HepG2 (cell line): Measurements from ENCODE around the gene GPR107. TPM values are rescaled to one million over a fixed set of nuclear protein-coding genes. Genes with fewer than 3 reads are reported as not detected.

Experiments
- ATAC-seq: fragments of 200-7000 bp; cut with Tn5 transposase; 3 replicates; pipeline ENCODE4 v1.9.1; 2020; ENCODE audit warnings: mild to moderate bottlenecking, moderate library complexity
- BruUV-seq: library from RNA; stranded (reverse); fragments of 400-500 nt; replicated peaks from 2 replicates; lab custom pipeline; 2021; lab: Mats Ljungman, UMichigan
- CTCF ChIA-PET: fragments of 300-600 bp; formaldehyde crosslinking; extraction: SDS; loops from one replicate; lab custom pipeline; 2021; ENCODE audit warnings: low total read pairs, inconsistent platforms, low intra/inter-chr PET ratio; lab: Yijun Ruan, JAX
- POLR2A ChIA-PET: fragments of 350-600 bp; sonication (Branson Sonifier 250); formaldehyde crosslinking; loops from one replicate; lab custom pipeline; 2020; ENCODE audit warnings: antibody characterized with exemption, inconsistent platforms; lab: Yijun Ruan, JAX
- DNase-seq: peaks from one replicate; pipeline ENCODE4 v3.0.0-alpha.2; 2015; ENCODE audit warnings: low spot score
- FAIRE-seq: peaks from 3 replicates; lab custom pipeline; 2011; peaks lifted over from hg19 to GRCh38; lab: Jason Lieb, UNC
- H2AFZ ChIP-seq: one replicate; pipeline ENCODE4 v1.6.1; 2011; ENCODE audit warnings: low read length, inconsistent platforms
- H3K27ac ChIP-seq: fragments of 300-600 bp; 3 replicates; pipeline ENCODE4 v1.8.0; 2011; ENCODE audit warnings: mixed run types, mild to moderate bottlenecking, mixed read lengths, low read length, inconsistent platforms; ENCODE audit not compliant: insufficient read depth; ENCODE audit errors: extremely low read length
- H3K27me3 ChIP-seq, 2 experiments: fragments of 200-600 bp in 1 of 2; 2 replicates in 1 of 2; 3 replicates in 1 of 2; pipeline versions ENCODE4 v1.6.0 to v1.8.0; 2011; ENCODE audit warnings: low read length in 2 of 2, mild to moderate bottlenecking in 2 of 2, moderate library complexity in 2 of 2, inconsistent platforms in 1 of 2; ENCODE audit not compliant: insufficient read depth in 2 of 2, control insufficient read depth in 1 of 2
- H3K36me3 ChIP-seq, 2 experiments: fragments of 200-600 bp in 1 of 2; replicated peaks in 1 of 2; 2 replicates in 1 of 2; 3 replicates in 1 of 2; pipeline versions ENCODE4 v1.5.1 to v1.8.0; 2011; ENCODE audit warnings: low read length in 2 of 2, inconsistent platforms in 1 of 2; ENCODE audit not compliant: insufficient read depth in 2 of 2, control insufficient read depth in 1 of 2
- H3K4me1 ChIP-seq: 2 replicates; pipeline ENCODE4 v1.5.1; 2012; ENCODE audit warnings: low read length, inconsistent platforms; ENCODE audit not compliant: insufficient read depth
- H3K4me2 ChIP-seq: 2 replicates; pipeline ENCODE4 v1.6.0; 2011; ENCODE audit warnings: low read depth, low read length, inconsistent platforms
- H3K4me3 ChIP-seq, 3 experiments: fragments of 200-600 bp in 1 of 3; sonication (generic), shearing (Covaris generic) in 1 of 3; replicated peaks in 1 of 3; 2 replicates each; pipeline ENCODE4 v1.5.1; 2011 to 2016; ENCODE audit warnings: low read length in 3 of 3, inconsistent platforms in 2 of 3, low read depth in 2 of 3, mild to moderate bottlenecking in 2 of 3, control low read depth in 1 of 3, mixed read lengths in 1 of 3; ENCODE audit not compliant: insufficient read depth in 1 of 3
- H3K79me2 ChIP-seq: one replicate; pipeline ENCODE4 v1.6.1; 2011; ENCODE audit warnings: low read length, inconsistent platforms; ENCODE audit not compliant: insufficient read depth
- H3K9ac ChIP-seq: 2 replicates; pipeline ENCODE4 v1.6.0; 2011; ENCODE audit warnings: mild to moderate bottlenecking, low read depth, low read length, inconsistent platforms; ENCODE audit not compliant: insufficient read depth
- H3K9me3 ChIP-seq: 2 replicates; pipeline ENCODE4 v1.5.1; 2012; ENCODE audit warnings: mild to moderate bottlenecking, low read length
- H4K20me1 ChIP-seq: 2 replicates; pipeline ENCODE4 v1.6.0; 2011; ENCODE audit warnings: inconsistent platforms, mild to moderate bottlenecking, low read length, moderate library complexity; ENCODE audit not compliant: insufficient read depth
- HOMEZ ChIP-seq: IDR thresholded peaks from 2 replicates; pipeline ENCODE4 v1.6.1; 2016; ENCODE audit warnings: low read depth
- RARG ChIP-seq: sonication (generic); formaldehyde crosslinking; IDR thresholded peaks from 2 replicates; pipeline ENCODE4 v1.4.0; 2020; ENCODE audit warnings: low read depth, mild to moderate bottlenecking, missing genetic modification reagents
- SNAPC2 ChIP-seq: sonication (generic); formaldehyde crosslinking; IDR thresholded peaks from 2 replicates; pipeline ENCODE4 v1.8.1; 2022; ENCODE audit warnings: mild to moderate bottlenecking, missing genetic modification reagents
- ZBTB42 ChIP-seq: sonication (generic); formaldehyde crosslinking; IDR thresholded peaks from 2 replicates; pipeline ENCODE4 v1.5.0; 2020; ENCODE audit warnings: mild to moderate bottlenecking, missing genetic modification reagents
- WGBS: methylation state at CpG from one replicate; pipeline ENCODE4 v1.1.6; 2017; ENCODE audit warnings: low lambda C conversion rate; 5-methylcytosine and 5-hydroxymethylcytosine counted together
- in situ Hi-C: cut with HindIII; loops from 2 replicates; pipeline ENCODE4 v1.10.0; 2017; ENCODE audit warnings: low pct_unique_long_range_greater_than_20kb; ENCODE audit not compliant: extremely low pct_ligation_motif_present
- intact Hi-C: fragments of 100-400 bp; cut with micrococcal nuclease; formaldehyde crosslinking; loops from one replicate; pipeline ENCODE4 v1.10.0; 2022; ENCODE audit not compliant: unreplicated experiment
- polyA plus RNA-seq, 8 experiments: library from polyadenylated mRNA; depleted of rRNA in 3 of 8; stranded (reverse) in 7 of 8; unstranded in 1 of 8; fragments of >200 nt; fragmentation: Illumina TruSeq in 4 of 8; extraction: Trizol in 4 of 8; gene quantifications; 2 replicates each; pipeline versions ENCODE4 v1.2.1 to v1.2.3, GENCODE V29; 2011 to 2016; ENCODE audit warnings: low read depth in 4 of 8, missing spikeins in 1 of 8, mixed read lengths in 1 of 8; ENCODE audit not compliant: insufficient read depth in 1 of 8
- total RNA-seq, 5 experiments: library from RNA; depleted of rRNA; stranded (reverse); fragments of >200 nt; fragmentation: Illumina TruSeq; extraction: Trizol; gene quantifications; 2 replicates each; pipeline ENCODE4 v1.2.3, GENCODE V29; 2016; ENCODE audit warnings: low read depth in 1 of 5
- TF ChIP-seq, protein P1 (sequence below): IDR thresholded peaks from 2 replicates; pipeline ENCODE4 v1.6.1; 2016; ENCODE audit warnings: mild to moderate bottlenecking
- TF ChIP-seq, protein P2 (sequence below): sonication (generic); formaldehyde crosslinking; IDR thresholded peaks from 2 replicates; pipeline ENCODE4 v1.5.0; 2020; ENCODE audit warnings: mild to moderate bottlenecking, missing genetic modification reagents, borderline replicate concordance

GPR107 gene
- total and polyA plus RNA-seq, 2 of the 13 experiments (the other 11 are each of a cell fraction or from before 2014, with no cell fraction given) = 22.5 to 24.4 TPM

GRCh38 chr9:130064621-130065020, 10.9 kb downstream of the GPR107 start:
- H3K9me3 ChIP-seq = no peaks in the 10 kb centered on the region

DNA sequence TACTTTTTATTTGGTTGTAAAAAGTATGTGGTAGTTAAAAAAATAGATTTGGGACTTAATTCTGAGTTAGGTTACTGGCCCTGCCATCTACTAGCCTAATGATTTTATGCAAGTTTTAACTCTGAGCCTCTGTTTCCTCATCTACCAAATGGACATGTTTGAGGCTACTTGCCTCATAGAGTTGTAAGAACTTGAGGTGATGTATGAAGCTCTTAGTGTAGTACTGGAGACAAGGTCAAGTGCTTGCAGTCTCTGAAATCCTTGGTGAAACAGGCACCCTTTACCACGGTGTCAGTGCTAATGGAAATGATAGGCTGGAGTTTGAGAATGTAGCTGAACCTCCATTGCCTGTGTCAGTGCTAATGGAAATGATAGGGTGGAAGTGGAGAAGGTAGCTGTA, 15.3 kb downstream of the GPR107 start:
- WGBS = 100% methylated on average over 1 of the region's 1 CpG
- H3K36me3 ChIP-seq = no peaks in the 10 kb centered on the region; a peak in 1 of 5 replicates
- H3K79me2 ChIP-seq = peaks cover 59% of the 10 kb centered on the region
- H3K4me2 ChIP-seq = no peak overlapping the region
- no peak overlapping the region for H2AFZ ChIP-seq
- no peak overlapping the region for H3K27ac ChIP-seq
- H3K9ac ChIP-seq = no peak overlapping the region
- no TSS peak for BruUV-seq
- no peaks in the 10 kb centered on the region for H3K27me3 ChIP-seq
- intact Hi-C loops = no loop called here
- CTCF ChIA-PET = no interaction called here
- no peak overlapping the region for H3K4me3 ChIP-seq
- POLR2A ChIA-PET = interaction anchor here (1.5 kb wide), 1 partner anchor 16 kb away, joined by 4 read pairs; the partner anchor contains the start of gene GPR107
- no peak for DNase-seq
- peaks cover 30% of the 10 kb centered on the region for H3K4me1 ChIP-seq
- H3K9me3 ChIP-seq = no peaks in the 10 kb centered on the region
- FAIRE-seq = no peak
- ATAC-seq = no peak
- in situ Hi-C loops = no loop called here
- H4K20me1 ChIP-seq = no peaks in the 10 kb centered on the region
- TF ChIP-seq, protein P1, sequence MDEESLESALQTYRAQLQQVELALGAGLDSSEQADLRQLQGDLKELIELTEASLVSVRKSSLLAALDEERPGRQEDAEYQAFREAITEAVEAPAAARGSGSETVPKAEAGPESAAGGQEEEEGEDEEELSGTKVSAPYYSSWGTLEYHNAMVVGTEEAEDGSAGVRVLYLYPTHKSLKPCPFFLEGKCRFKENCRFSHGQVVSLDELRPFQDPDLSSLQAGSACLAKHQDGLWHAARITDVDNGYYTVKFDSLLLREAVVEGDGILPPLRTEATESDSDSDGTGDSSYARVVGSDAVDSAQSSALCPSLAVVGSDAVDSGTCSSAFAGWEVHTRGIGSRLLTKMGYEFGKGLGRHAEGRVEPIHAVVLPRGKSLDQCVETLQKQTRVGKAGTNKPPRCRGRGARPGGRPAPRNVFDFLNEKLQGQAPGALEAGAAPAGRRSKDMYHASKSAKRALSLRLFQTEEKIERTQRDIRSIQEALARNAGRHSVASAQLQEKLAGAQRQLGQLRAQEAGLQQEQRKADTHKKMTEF = no peak
- TF ChIP-seq, protein P2, sequence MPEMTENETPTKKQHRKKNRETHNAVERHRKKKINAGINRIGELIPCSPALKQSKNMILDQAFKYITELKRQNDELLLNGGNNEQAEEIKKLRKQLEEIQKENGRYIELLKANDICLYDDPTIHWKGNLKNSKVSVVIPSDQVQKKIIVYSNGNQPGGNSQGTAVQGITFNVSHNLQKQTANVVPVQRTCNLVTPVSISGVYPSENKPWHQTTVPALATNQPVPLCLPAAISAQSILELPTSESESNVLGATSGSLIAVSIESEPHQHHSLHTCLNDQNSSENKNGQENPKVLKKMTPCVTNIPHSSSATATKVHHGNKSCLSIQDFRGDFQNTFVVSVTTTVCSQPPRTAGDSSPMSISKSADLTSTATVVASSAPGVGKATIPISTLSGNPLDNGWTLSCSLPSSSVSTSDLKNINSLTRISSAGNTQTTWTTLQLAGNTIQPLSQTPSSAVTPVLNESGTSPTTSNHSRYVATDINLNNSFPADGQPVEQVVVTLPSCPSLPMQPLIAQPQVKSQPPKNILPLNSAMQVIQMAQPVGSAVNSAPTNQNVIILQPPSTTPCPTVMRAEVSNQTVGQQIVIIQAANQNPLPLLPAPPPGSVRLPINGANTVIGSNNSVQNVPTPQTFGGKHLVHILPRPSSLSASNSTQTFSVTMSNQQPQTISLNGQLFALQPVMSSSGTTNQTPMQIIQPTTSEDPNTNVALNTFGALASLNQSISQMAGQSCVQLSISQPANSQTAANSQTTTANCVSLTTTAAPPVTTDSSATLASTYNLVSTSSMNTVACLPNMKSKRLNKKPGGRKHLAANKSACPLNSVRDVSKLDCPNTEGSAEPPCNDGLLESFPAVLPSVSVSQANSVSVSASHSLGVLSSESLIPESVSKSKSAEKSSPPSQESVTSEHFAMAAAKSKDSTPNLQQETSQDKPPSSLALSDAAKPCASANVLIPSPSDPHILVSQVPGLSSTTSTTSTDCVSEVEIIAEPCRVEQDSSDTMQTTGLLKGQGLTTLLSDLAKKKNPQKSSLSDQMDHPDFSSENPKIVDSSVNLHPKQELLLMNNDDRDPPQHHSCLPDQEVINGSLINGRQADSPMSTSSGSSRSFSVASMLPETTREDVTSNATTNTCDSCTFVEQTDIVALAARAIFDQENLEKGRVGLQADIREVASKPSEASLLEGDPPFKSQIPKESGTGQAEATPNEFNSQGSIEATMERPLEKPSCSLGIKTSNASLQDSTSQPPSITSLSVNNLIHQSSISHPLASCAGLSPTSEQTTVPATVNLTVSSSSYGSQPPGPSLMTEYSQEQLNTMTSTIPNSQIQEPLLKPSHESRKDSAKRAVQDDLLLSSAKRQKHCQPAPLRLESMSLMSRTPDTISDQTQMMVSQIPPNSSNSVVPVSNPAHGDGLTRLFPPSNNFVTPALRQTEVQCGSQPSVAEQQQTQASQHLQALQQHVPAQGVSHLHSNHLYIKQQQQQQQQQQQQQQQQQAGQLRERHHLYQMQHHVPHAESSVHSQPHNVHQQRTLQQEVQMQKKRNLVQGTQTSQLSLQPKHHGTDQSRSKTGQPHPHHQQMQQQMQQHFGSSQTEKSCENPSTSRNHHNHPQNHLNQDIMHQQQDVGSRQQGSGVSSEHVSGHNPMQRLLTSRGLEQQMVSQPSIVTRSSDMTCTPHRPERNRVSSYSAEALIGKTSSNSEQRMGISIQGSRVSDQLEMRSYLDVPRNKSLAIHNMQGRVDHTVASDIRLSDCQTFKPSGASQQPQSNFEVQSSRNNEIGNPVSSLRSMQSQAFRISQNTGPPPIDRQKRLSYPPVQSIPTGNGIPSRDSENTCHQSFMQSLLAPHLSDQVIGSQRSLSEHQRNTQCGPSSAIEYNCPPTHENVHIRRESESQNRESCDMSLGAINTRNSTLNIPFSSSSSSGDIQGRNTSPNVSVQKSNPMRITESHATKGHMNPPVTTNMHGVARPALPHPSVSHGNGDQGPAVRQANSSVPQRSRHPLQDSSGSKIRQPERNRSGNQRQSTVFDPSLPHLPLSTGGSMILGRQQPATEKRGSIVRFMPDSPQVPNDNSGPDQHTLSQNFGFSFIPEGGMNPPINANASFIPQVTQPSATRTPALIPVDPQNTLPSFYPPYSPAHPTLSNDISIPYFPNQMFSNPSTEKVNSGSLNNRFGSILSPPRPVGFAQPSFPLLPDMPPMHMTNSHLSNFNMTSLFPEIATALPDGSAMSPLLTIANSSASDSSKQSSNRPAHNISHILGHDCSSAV (CRISPR knock-in tag) = no peak
- TF ChIP-seq RARG (no peak), HOMEZ (CRISPR knock-in tag) (no peak)

More at GRCh38 chr9:130064621-130065020, 10.9 kb downstream of the GPR107 start:
- H3K79me2 ChIP-seq = peaks cover 53% of the 10 kb centered on the region
- DNase-seq (no peak), FAIRE-seq (no peak), ATAC-seq (no peak)
- no peak overlapping the region for H3K9ac ChIP-seq
- TF ChIP-seq SNAPC2 (CRISPR knock-in tag) = no peak
- TF ChIP-seq ZBTB42 (CRISPR knock-in tag) = no peak
- ChIA-PET CTCF (no interaction called here), POLR2A (no interaction called here)
- no peak overlapping the region for H3K4me2 ChIP-seq
- BruUV-seq = no TSS peak
- no peaks in the 10 kb centered on the region for H3K27me3 ChIP-seq
- peaks cover 0 to 1% of the 10 kb centered on the region in 2 experiments; a peak in 3 of 5 replicates for H3K36me3 ChIP-seq
- intact Hi-C loops = no loop called here
- no peak overlapping the region for H3K27ac ChIP-seq
- H2AFZ ChIP-seq = no peak overlapping the region
- WGBS = 91% methylated on average over 4 of the region's 4 CpGs
- H3K4me1 ChIP-seq = peaks cover 27% of the 10 kb centered on the region
- H4K20me1 ChIP-seq = no peaks in the 10 kb centered on the region
- in situ Hi-C loops = no loop called here
- no peak overlapping the region for H3K4me3 ChIP-seq
